GM12801 (cell line): Measurements from ENCODE around the gene SPOP.

Experiments
- CTCF ChIP-seq: IDR thresholded peaks from one replicate; pipeline ENCODE4 v1.5.1; 2011; ENCODE audit warnings: control low read depth; ENCODE audit not compliant: insufficient read length; ENCODE audit errors: extremely low read depth

Gene SPOP

GRCh38 chr17:49602783-49603182, 75.1 kb downstream of the SPOP start:
- TF ChIP-seq CTCF, result no peak

GRCh38 chr17:49600949-49601348, 76.9 kb downstream of the SPOP start:
- no peak for TF ChIP-seq CTCF

GRCh38 chr17:49598918-49599317, 79.0 kb downstream of the SPOP start:
- TF ChIP-seq CTCF, result no peak

GRCh38 chr17:49597928-49598655, 79.8 kb downstream of the SPOP start:
- TF ChIP-seq CTCF, result no peak

- no peak for TF ChIP-seq CTCF
Observed at GRCh38 chr17:49597436-49597835, 80.5 kb downstream of the SPOP start.

- TF ChIP-seq CTCF, result no peak
Observed at GRCh38 chr17:49596613-49597244, 81.2 kb downstream of the SPOP start.

GRCh38 chr17:49595980-49596379, 81.9 kb downstream of the SPOP start:
- TF ChIP-seq CTCF, result no peak
